ENCODE measurements around the gene EDIL3. TPM values are rescaled to one million over a fixed set of nuclear protein-coding genes. Genes with fewer than 3 reads are reported as not detected.

EDIL3 gene
- total RNA-seq, 2 experiments from 2014 or later = not detected

- POLR2A ChIA-PET = no interaction called here
These were observed 46.4 kb upstream of the EDIL3 start for GRCh38 chr5:84430863-84431663.

GRCh38 chr5:84430079-84430478 is 45.4 kb upstream of the EDIL3 start:
- no peaks in the 10 kb centered on the region for H3K9me3 ChIP-seq (ENCODE audit: low read length)
- ChIA-PET CTCF (ENCODE audit: unreplicated experiment) (no interaction called here), POLR2A (no interaction called here)
- H3K36me3 ChIP-seq (ENCODE audit: insufficient read depth, low read length) = no peaks in the 10 kb centered on the region
- no peak overlapping the region for H2AFZ ChIP-seq (ENCODE audit: low read length)
- TF ChIP-seq EZH2phosphoT487 (IDR thresholded peaks at IDR 0.05; ENCODE audit: borderline replicate concordance, low read depth, low read length) (no peak), CTCF (conservative IDR thresholded peaks at IDR 0.05; ENCODE audit: low read length) (no peak)
- H3K4me1 ChIP-seq (ENCODE audit: insufficient read depth, low read length, poor library complexity, severe bottlenecking) = no peaks in the 10 kb centered on the region
- BruUV-seq (replicated peaks) = no TSS peak
- no peak for DNase-seq (ENCODE audit: low spot score)
- no peaks in the 10 kb centered on the region for H4K20me1 ChIP-seq (ENCODE audit: insufficient read depth, low read length)
- no peak overlapping the region for H3K4me2 ChIP-seq (ENCODE audit: low read length)
- H3K27ac ChIP-seq (ENCODE audit: low read depth, low read length, poor library complexity, severe bottlenecking) = no peak overlapping the region
- H3K79me2 ChIP-seq (ENCODE audit: insufficient read depth, low read depth, low read length) = no peaks in the 10 kb centered on the region
- intact Hi-C loops (cut with micrococcal nuclease; ENCODE audit: unreplicated experiment) = no loop called here
- H3K9me2 ChIP-seq (ENCODE audit: insufficient read depth, low read length) = no peaks in the 10 kb centered on the region
- H3K4me3 ChIP-seq (ENCODE audit: low read depth, low read length, poor library complexity, severe bottlenecking) = no peak overlapping the region

More at GRCh38 chr5:84430863-84431663, 46.4 kb upstream of the EDIL3 start:
- no peak for DNase-seq (ENCODE audit: low spot score)
- CTCF ChIA-PET (ENCODE audit: unreplicated experiment) = no interaction called here
- Histone ChIP-seq H3K4me2 (ENCODE audit: low read length) (no peak overlapping the region), H3K9me3 (ENCODE audit: low read length) (no peaks in the 10 kb centered on the region), H3K4me3 (ENCODE audit: low read depth, low read length, poor library complexity, severe bottlenecking) (no peak overlapping the region), H3K27ac (ENCODE audit: low read depth, low read length, poor library complexity, severe bottlenecking) (no peak overlapping the region), H4K20me1 (ENCODE audit: insufficient read depth, low read length) (no peaks in the 10 kb centered on the region), H3K4me1 (ENCODE audit: insufficient read depth, low read length, poor library complexity, severe bottlenecking) (no peaks in the 10 kb centered on the region), H3K79me2 (ENCODE audit: insufficient read depth, low read depth, low read length) (no peaks in the 10 kb centered on the region), H3K9me2 (ENCODE audit: insufficient read depth, low read length) (no peaks in the 10 kb centered on the region), H3K36me3 (ENCODE audit: insufficient read depth, low read length) (no peaks in the 10 kb centered on the region), H2AFZ (ENCODE audit: low read length) (no peak overlapping the region)
- no peak for TF ChIP-seq CTCF (conservative IDR thresholded peaks at IDR 0.05; ENCODE audit: low read length)
- TF ChIP-seq EZH2phosphoT487 (IDR thresholded peaks at IDR 0.05; ENCODE audit: borderline replicate concordance, low read depth, low read length) = no peak
- intact Hi-C loops (cut with micrococcal nuclease; ENCODE audit: unreplicated experiment) = no loop called here
- BruUV-seq (replicated peaks) = no TSS peak

GRCh38 chr5:84425365-84425881 is 40.7 kb upstream of the EDIL3 start:
- no peak for DNase-seq (ENCODE audit: low spot score)
- H3K9me2 ChIP-seq (ENCODE audit: insufficient read depth, low read length) = no peaks in the 10 kb centered on the region
- H4K20me1 ChIP-seq (ENCODE audit: insufficient read depth, low read length) = no peaks in the 10 kb centered on the region
- no peaks in the 10 kb centered on the region for H3K4me1 ChIP-seq (ENCODE audit: insufficient read depth, low read length, poor library complexity, severe bottlenecking)
- no peaks in the 10 kb centered on the region for H3K9me3 ChIP-seq (ENCODE audit: low read length)
- H3K27ac ChIP-seq (ENCODE audit: low read depth, low read length, poor library complexity, severe bottlenecking) = no peak overlapping the region
- ChIA-PET POLR2A (no interaction called here), CTCF (ENCODE audit: unreplicated experiment) (no interaction called here)
- no peak overlapping the region for H3K4me3 ChIP-seq (ENCODE audit: low read depth, low read length, poor library complexity, severe bottlenecking)
- H3K36me3 ChIP-seq (ENCODE audit: insufficient read depth, low read length) = no peaks in the 10 kb centered on the region
- H3K79me2 ChIP-seq (ENCODE audit: insufficient read depth, low read depth, low read length) = no peaks in the 10 kb centered on the region
- no peak overlapping the region for H2AFZ ChIP-seq (ENCODE audit: low read length)
- intact Hi-C loops (cut with micrococcal nuclease; ENCODE audit: unreplicated experiment) = loop anchor here (10.0 kb wide), 1 partner anchor 441 kb away; no protein-coding TSS in a partner anchor
- no peak overlapping the region for H3K4me2 ChIP-seq (ENCODE audit: low read length)
- no TSS peak for BruUV-seq (replicated peaks)
- TF ChIP-seq EZH2phosphoT487 (IDR thresholded peaks at IDR 0.05; ENCODE audit: borderline replicate concordance, low read depth, low read length) (no peak), CTCF (conservative IDR thresholded peaks at IDR 0.05; ENCODE audit: low read length) (no peak)
